Activated CD4-positive, alpha-beta T cell treated with anti-CD3 and anti-CD28 coated beads for 1 hour (primary cell): ENCODE results near the gene PDCD1.
"Not testable (repeated sequence)": the region's sequence is repeated elsewhere in the genome, so short reads cannot be mapped to it uniquely, and the experiment has no call there.

ENCODE experiments used
- DNase-seq: peaks from one replicate; pipeline ENCODE4 v3.0.0-alpha.2; 2020

Gene PDCD1

GRCh38 chr2:241858206-241859016, at the start of gene PDCD1:
PDCD1 (minus strand) TSS chr2:241858894; CDS start chr2:241858838, 56 bp downstream.
- DNase-seq, result peak; percentile 59

- not testable (repeated sequence) for DNase-seq
Observed at GRCh38 chr2:241907831-241908230, 49.1 kb upstream of the PDCD1 start.

DNA sequence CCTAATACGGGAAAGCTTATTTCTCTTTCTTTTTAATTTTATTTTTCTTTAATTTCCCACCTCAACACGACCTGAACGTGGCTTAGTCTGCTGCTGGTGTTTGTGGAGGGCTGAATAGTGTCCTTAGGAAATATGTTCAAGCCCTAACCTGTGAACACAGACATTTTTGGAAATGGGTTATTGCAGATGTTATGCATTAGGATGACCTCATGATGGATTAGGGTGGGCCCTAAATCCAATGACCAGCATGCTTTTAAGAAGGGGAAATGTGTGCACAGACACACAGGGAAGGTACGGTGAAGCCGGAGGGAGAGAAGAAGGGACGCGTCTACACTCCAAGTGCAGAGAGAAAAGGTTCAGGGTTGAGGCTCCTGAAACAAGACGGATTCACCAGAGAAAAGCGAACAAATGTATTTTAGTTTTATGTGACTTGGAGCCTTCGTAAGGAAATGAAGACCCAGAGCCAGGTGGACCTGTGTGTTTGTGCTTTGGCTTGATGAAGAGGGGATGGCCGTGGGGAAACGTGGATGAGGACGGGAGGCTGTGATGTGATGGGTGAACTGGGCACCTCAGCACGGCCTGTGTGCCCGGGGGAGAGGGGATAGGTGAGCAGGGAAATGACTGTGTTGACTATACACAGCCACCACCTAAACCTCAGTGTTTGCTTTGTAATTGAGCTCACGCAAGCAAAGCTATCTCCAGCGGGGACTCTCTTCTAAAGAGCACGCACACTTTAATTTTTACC, 48.3 kb upstream of the PDCD1 start:
- no peak for DNase-seq

DNA sequence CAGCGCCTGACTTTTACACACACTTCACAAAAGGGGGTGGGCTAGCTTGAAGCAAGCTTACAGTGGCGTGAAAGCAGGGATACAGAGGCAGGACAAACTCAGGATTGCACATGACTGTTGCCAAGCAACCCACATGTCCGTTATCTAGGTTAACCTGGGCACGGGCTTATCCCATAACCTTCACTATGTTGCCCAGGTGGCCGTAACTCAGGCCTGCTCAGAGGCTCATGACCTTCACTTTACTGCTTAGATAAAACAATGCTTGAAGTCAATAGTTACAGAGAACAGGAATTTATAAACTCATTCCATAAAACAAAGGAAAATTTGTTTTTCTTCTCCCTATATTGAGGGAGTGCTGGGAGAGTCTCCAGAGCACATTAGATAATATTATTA, 47.7 kb upstream of the PDCD1 start:
- DNase-seq, result not testable (repeated sequence)

DNA sequence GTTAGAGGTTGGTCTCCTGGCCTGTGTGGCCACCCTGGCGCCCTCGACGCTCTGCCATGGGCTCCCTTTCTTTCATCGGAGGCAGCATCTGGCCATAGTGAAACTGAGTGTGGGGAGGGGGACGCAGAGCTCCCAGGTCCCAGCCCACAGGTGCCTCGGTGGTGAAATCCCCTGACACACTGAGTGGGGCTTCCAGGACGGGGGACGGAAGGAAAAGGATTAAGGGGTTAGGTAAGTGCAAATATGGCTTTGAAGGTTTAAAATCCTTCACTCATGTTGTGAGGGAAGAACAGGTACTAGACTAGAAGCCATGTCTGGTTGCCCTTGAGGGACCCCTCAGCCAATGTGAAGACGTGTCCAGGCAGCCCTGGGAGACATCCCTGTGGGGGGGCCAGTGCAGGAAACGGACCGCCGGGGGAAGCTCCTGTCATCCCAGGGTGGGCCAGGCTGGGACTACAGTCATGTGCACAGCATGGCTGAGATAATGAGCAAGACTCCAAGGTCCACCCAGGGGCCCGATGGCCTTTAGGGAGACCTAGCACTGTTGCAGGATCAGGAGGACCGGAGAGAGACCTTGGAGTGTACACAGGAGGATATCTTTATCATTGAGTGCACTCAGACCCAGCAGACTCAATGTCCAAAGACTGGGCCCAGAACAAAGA, 47.2 kb upstream of the PDCD1 start:
- DNase-seq, result no peak

DNA sequence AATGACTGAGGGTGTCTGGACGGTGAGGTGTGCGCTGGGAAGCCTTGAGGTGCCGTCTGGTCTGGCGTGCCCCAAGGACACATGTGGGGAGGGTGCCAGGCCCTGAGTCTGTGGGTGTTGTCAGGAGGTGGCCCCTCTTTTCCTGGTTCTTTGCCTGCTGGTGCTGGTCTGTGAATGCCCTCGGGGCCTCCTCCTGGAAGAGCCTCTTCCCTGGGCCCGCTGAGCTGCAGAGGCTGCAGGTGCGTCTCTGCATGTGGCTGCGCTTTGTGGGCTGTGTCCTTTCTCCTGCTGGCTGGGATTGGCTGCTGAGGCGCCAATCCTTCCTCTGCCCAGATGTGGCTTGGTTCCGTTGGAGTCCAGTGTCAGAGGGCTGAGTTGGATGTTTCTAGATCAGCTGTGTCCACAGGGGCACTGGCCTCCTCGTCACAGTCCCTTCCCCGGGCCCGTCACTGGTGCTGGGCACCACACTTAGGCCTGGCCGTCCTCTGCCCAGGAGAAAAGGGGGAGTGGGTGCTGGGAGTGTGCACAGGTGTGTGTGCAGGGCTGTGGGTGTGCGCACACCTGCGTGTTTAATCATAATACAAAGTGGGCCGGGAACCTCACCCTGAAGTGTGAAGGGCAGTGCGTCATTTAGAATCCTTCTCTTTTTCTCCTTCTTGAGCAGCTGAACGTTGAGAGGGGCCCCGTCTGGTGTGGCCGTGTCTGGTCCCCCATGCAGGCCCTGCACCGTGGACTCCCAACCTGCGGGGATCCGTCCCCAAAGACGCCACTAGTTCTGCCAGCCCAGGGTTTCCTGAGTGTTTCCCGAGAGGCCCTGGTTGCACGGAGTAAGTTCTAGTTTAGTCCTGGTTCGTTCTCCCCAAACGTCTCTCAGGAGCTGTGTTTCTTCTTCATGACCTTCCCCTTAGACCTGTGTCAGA, 46.4 kb upstream of the PDCD1 start:
- no peak for DNase-seq

GRCh38 chr2:241904011-241904718, 45.5 kb upstream of the PDCD1 start:
- no peak for DNase-seq

DNA sequence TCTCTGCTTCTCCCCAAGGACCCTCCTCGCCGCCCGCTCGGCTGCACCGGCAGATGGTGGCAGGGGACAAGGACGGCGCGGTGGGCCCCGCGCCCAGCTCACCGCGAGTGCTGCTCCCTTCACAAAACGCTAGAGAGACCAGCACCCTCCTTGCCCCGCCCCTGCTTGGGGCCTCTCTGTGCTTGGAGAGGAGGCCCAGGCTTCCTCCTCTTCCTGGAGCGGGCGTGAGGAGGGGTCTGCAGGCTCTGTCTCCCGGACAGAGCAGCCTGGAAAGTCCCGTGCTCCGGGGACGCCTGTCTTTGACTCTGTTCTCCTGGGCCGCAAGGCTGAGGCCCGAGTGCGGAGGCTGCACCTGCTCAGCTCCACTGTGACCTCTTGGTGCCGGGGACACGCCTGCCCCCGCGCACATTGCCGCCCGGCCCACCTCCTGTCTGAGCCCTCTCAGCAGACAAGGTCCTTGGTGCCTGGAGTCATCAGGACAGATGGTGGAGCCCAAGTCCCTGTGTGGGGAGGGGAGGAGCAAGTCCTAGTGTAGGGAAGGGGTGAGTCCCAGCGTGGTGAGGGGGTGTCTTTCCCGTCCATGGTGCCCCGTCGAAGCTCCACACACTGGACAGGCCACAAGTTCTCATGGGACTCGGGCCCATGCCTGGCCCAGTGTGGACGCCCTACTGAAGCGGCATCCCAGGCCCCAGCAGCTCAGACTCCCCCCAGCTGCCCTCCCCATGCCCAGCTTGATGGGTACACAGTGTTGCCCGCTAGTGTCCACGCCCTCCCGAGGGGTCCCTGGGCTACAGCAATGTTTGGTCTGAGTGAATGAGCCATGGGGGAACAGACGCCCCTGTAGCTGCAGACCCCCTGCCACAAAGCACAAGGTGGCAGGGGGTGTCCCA, 44.7 kb upstream of the PDCD1 start:
- DNase-seq, result no peak

- DNase-seq, result no peak
Observed at GRCh38 chr2:241902357-241902991, 43.8 kb upstream of the PDCD1 start.

- DNase-seq, result no peak
Observed at GRCh38 chr2:241901500-241902351, 43.0 kb upstream of the PDCD1 start.

GRCh38 chr2:241901018-241901380, 42.3 kb upstream of the PDCD1 start:
- no peak for DNase-seq

DNA sequence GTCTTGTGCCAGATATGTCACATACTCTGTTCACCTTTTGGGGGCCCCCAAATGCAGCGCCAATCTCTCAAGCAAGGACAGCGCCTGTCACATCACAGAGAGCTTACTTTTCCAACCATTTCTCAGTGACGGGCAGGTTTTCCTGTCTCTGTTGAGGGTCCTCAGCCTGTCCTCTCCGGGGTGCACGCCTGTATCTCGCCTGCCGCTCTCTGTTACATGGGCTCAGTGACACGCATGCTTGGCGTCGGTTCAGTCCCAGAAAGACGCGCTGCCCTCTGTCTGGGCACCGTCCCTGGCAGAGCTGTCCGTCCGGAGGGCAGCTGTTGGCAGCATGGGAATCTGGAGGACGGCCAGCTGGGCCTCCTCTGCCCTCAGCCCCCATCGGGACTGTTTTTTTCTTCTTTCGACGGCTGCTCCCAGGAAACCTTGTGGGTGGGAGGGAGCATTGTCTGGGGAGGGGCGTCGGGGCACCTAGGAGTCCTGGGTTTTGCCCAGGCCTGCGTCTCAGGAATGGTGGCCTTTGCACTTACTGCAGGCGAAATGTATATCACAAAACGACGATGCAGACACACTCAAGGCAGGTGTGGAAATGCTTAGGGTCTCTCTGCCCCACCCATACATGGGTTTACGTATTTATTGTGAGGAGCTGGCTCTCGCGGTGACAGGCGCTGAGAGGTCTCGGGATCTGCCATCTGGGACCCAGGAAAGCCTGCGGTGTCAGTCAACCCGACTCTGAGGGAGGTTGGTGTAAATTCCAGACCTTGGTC, 41.7 kb upstream of the PDCD1 start:
- DNase-seq, result no peak

DNA sequence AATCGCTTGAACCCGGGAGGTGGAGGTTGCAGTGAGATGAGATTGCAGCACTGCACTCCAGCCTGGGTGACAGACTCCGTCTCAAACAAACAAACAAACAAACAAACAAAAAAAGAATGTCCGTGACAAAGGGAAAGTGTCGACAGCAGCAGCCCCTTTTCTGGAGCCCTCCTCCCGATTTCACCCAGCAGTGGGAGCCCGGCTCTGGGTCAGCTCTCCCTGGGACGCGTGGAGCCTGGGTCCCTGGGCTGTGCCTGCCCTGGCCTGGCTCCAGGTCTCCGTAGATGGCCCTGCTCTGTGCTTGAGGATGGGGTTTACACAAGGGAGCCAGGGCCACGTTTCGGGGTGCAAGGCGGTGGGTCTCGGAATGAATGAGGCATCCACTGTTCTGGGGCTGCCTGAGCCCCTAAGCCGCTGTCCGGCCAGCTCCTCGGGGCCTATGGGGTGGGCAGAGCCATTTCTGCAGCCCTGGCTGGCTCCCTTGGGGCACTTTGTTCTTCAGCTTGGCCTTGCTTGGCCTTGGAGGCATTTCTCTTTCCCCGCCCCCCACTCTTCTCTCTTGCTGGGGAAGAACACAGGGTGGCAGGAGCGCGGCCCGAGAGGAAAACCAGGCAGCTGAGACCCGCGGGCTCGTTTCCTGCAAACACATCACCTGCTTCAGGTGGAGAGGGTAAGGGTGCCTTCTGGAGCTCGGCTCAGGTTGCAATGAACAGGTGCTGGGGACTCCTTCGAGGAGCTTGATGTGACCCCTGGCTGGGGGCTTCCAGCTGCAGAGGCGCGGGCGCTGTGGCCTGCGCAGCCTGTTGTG, 40.0 kb upstream of the PDCD1 start:
- no peak for DNase-seq

- DNase-seq, result no peak
Observed at GRCh38 chr2:241897231-241897916, 38.7 kb upstream of the PDCD1 start.

GRCh38 chr2:241896746-241897201, 38.1 kb upstream of the PDCD1 start:
- DNase-seq, result no peak

DNA sequence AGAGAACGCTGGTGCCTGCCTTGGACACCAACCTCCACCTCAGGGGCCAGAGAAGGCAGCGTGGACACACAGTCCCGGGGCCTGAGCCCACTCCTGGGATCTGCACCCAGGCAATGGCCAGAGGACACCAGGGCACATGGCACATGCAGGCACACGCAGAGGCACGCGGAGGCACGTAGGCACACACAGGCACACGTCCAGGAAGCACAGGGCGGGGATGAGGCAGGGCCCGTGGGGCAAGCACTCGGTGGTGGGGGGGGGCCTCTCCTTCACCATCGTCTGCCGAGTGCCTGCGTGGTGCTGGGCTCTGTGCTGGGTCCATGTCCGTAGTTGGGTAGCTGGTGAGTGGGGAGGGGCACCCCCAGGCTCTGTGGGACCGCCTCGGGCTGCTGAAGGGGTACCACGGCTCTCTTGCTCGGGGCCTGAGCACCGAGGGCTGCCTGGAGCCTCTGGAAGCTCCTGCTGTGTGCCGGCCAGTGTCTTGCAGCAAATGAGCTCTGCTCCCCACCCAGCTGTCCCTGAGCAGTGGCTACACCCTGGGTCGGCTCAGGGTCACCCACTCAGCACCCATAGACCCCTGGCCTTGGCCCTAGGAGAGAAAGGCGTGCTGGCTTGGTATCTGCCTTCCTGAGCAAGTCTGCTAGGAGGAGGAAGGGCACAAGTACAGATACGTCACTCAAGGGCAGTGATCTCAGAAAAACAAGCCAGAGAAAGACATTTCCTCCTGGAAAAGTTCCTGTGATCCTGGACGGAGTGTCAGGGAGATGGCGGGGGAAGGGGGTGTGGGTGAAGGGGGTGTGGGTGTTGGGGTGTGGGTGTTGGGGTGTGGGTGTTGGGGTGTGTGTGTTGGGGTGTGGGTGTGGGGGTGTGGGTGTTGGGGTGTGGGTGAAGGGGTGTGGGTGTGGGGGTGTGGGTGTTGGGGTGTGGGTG, 37.3 kb upstream of the PDCD1 start:
- DNase-seq, result no peak
